NCI-H446 (cell line): ENCODE data around the gene VTCN1.

Source experiments
- DNase-seq, 2 experiments: peaks; one replicate each; lab custom pipeline; 2025; lab: John Stamatoyannopoulos, UW

VTCN1 gene

DNA sequence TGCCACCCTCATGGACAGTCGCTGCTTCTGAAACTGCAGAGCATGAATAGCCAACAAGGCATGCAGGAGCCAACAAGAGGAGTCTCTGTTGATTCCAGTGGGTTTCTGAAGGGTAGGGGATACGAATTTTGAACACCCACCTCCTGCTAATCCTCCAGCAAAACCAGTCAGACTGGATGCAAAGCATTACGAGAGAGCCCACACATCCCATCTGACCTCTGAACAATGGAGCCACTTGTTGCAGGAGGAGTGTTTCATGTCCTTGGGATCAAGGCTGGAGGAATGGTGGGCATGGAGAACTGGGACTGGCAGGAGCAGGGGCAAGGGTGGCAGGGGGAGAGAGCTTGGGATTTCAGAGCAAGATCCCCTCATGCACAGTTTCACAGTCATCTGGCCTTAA lies 1.6 kb downstream of the VTCN1 start:
- DNase-seq = no peak

DNA sequence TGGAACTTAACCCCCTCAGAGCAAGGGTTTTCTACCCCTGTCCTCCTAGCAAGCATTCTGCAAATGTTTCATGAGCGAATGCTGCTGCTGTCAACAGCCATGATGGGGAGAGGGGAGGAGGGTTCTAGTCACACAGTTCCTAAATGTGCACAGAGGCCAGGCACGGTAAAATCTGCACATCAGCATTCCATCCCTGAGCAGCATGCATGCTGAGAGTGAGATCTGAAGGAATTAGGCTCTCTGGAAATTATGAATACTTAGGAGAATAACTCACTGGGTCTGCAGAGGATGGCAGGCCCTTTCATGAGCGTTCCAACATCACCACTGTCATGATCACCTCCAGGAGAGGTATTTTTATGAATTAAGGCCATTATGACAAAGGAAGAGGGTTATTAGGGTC lies 2.1 kb downstream of the VTCN1 start:
- no peak for DNase-seq

DNA sequence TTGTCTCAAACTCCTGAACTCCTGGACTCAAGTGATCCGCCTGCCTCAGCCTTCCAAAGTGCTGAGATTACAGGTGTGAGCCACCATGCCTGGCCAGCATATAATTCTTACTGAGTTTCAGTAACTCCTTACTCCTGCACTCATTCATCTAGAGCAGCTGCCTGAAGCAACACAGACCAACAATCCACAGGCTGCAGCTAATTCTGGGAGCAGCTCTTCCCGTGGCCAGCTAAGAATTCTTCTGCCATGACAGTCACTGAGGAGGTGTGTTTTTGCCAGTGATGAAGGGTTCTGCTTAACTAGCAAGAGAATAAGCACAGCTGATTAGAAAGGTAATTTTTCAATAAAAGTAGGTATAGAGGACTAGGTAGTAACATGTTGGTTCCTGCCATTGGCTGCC lies 5.4 kb downstream of the VTCN1 start:
- DNase-seq = no peak

DNA sequence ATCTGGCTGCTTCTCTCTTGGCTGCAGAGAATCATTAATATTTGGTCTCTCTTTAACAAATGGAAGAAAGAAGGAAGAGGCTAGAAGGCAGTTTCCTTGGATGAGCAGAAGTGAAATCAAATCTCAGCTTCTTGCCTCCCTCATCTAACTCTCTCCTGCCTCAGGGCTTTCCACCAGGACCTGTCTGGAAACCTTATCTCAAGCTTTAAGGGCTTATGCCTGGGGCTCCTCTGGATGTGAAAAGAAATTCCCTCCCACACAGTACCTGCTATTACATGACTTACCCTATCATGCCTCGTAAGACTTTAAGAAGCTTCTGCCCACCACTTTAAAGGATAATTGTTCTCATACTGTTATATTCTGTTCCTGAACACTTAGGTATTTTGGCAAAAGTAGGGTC lies 8.9 kb downstream of the VTCN1 start:
- DNase-seq = no peak

DNA sequence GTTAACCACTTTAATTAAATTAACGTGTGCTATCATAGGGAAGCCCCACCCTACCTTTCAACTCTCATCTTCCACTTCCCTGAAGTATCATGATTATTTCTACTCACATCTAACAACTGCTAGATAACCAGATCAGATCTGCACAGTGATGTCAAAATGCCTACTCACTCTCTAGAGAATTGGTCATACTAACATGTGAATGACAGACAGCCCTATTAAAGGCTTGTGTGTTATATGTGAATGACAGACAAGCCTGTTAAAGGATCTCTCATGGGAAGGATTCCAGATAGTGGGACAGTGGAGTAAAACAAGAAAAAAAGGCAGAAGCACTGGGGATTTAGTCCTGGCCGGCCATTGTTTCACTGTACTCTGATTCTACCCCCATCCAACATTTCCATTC lies 12.6 kb downstream of the VTCN1 start:
- DNase-seq = no peak

DNA sequence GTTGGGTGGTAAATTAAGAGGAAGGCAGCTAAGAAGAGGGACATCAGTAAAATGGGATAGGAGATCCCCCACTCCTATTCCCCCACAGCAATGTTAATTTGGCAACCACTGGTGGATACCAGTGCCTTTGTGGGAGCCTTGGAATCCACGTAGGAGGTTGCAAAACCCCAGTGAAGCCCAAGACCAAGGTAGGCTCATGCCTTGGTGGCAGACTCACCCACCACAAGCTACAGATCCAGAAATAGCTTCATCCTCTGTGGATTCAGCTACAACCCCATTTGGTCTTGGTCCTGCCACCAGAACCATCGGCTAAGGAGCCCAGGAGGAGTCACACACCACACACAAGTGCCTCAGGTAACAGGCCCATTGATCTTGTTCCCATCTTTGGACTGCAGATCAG lies 21.0 kb downstream of the VTCN1 start:
- no peak for DNase-seq

DNA sequence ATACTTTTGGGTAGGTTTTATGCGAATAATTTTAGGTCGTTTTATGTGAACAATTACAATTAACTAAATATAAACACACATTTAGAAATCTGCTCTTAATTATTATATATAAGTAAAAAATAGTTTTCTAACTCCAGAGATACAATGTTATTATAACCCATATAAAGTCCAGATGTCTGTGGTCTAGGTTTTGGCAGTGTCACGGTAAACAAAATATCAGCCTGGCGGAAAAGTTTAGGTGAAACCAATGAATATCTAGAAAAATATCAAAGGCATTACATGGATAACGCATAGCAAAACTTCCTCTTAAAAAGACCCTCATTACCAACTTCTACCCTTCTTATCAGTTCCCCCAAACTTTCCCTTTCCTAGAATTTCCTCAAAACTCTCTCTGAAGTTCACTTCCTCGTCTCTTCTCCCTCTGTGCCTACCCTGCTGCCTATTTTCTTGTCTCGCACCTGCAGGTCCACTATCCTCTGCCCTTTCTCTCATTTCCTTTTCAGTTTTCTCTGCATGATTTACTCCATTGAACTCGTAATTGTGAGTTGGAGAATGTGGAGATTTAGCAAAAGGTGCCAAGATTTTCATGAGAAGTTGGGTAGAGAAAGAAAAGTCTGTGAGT lies 21.8 kb downstream of the VTCN1 start:
- DNase-seq = peak in 1 of 2 experiments; percentile 43

DNA sequence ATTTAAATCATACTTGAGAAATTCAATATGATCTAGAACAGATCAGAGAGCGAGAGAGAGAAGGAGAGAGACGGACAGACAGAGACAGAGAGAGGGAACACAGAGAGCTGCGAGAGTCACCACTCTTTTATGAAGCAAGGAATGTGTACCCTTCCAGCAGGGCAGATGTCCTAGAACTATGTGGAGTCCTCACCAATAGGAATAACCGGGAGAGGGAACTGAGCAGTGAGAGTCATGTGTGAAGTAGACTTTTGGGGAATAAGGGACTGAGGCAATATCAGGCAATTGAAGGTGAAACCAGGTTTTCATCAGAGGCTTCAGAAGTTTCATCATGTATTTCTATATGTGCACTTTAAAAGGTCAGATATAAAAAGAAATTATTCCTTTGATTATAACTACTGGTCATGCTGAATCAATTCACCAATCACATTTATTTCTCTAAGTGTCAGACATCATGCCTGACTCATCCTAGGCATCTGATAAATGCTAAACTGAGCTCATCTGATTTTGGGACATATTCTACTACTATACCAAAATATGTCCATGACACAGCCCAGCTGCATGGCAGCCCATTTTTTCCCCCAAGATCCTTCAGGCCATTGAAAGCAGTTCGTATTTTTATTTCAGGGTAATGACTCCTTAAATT lies 22.4 kb downstream of the VTCN1 start:
- no peak for DNase-seq

DNA sequence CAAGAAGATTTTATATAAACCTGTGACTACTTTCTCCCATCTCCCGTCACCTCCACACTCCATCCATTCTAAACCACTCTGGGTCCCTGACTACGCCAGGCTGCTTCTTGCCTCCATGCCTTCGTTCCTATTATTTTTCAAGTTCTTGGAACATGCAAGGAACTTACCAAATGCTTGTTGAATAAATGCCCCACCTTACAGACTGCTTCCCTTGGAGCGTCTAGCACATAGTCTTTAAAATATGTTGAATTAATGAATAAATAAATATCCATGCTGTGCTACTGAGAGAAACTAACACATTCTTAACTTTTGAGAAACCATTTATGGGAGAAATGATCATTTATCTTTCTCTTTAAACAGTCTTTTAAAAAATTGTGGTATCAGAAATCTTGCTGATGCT lies 27.6 kb downstream of the VTCN1 start:
- no peak for DNase-seq

DNA sequence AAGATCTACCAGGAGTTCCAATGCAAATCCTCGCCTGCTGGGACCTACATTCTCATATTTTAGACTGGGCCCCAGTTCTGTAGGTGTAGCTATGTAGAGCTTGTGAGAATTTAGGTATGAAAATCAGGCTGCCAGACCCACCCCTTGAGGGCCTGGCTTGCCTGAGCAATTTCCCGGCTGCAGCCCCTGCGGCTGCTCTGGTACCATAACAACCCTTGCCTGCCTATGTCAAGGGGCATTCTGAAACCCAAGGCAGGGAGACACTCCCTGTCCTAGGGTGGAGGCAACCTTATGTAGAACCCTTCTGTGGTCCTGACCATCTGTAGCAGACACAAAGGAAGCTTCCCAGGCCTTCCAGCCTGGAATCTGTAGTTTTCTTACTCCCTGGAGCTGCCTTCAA lies 28.4 kb downstream of the VTCN1 start:
- DNase-seq = no peak

DNA sequence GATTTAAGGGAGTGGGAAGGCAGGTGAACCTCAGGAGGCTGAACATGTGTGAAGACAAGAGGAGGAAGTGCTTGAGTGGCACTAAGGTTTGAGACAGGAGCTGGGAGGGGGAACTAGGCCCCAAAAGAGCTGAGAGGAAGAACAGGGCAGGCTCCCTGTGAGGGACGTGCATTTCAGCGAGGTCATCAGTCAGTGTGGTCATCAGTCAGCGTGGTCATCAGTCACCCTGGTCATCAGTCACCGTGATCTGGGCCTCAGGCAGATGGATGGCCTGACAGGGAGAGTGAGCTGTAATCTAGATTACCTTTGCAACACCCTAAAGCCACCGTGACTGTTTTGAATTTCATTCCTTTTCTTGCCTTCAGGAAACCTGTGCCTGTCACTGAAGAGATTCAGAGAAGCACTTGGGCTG lies 29.1 kb downstream of the VTCN1 start:
- no peak for DNase-seq

DNA sequence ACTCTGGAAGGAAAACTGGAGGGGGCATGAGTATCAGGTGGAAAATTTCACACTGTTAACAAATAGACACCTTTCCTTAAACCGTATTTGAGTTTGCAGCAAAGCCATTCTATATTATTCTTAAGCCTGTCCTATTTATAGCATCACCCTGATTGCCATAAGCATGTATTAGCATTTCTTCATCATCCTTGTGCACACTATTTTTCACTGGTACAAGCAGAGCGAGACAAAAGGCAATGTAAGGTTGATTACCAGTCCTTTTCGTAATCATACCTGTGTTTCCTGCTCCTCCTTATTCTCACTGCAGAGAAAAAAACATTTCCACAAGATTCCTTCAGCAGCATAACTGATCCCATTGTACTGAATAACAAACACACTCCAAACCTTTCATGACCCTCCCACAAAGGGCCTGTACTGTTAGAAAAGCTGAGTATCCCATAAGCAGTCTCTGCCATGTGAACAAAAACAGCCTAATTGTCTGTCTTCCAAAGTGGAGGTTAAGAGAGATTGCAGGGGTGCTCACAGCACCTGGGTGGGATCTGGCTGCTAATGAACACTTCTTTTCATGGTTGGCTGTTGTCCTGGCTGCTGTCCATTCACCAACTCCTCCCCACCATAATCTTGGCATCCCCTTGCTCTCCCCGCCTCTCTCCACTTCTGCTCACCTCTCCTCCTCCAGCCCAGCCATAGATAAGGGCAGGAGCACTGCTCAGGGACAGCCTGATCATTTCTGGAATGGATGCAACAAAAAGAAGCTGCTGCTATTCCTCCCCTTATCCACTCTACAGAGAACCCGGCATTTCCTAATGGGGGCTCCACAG lies 30.4 kb downstream of the VTCN1 start:
- peak in 1 of 2 experiments; percentile 28 for DNase-seq

DNA sequence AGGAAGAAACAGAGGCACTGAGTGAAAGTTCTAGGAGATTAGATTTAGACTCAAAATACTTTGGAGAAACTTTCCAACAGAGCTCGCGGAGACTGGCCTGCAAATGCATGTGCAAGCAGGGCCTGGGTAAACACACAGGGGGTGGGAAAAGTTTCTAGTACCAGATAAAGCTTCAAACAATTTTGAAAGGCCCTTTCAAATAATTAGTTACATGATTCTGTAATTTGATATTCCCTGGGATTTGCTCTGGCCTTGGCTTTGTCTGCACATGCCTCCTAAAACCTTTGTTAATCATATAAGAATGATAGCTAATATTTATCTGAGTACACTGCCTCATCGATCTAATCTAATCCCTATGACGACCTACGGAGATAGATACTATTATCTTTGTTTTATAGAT lies 31.3 kb downstream of the VTCN1 start:
- no peak for DNase-seq

DNA sequence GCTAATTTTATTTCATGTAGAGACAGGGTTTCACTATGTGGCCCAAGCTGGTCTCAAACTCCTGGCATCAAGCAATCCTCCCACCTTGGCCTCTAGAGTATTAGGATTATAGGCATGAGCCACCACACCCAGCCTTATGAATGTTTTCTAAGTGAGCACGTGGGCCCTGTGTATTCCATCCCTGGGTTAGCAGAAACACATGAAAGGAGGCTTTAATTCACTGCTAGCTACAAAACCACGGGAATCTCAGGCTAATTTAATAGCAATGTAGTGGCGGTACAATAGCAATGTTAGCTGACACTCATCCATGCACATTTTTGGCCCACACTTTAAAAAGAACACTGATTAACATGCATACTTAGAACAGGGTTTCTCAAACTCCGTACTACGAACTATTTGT lies 32.0 kb downstream of the VTCN1 start:
- no peak for DNase-seq

DNA sequence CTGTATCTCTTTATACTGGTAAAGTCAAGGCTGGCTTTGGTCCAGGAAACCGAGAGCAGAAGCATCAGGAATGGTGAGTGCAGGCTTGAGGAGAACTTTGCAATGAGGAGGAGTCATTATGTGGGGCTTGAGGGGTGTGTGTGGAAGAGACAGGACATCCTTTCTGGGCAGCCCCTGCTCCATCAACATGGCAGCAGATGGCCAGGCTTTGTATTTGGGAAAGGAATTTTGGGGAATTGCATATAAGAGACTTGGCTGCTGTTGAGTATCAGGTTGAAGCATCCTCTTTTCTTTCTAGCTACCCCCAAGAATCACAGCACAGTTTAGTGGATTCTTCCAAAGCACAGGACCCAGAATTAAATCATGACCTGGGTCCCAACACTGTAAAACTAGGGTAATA lies 33.4 kb downstream of the VTCN1 start:
- DNase-seq = peak; percentile 58 to 64

DNA sequence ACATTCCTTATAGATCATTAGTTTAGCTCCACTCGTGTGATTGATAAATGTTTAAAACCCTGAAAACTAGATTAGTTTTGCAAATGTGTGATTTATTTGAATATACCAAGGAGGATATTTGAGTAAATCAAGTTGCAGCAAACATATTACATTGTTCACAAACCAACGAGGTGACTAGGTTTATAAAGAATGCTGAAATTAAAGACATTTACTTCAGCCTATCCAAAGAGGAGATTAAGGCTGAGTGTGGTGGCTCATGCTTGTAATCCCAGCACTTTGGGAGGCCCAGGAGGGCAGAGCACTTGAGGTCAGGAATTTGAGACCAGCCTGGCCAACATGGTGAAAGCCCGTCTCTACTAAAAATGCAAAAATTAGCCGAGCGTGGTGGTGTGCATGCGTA lies 34.1 kb downstream of the VTCN1 start:
- DNase-seq = no peak

DNA sequence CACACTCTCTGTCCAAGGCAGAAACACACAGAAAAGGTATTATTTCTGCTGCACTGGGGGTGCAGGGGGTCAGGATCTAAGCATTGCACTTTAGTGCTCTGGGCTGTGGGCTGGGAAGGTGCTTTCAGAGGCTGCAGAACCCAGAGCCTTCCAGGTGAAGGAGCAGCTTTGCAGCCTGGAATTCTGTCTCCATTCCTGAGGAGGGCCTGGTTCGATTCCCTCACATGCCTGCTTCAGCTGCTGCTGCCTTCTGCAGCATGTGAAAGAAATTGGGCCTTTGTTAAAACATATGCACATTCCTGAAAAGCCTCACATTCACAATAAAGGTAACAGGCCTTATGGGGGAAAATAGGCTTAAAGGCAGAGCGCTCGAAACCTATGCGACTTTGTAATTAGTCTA lies 35.9 kb downstream of the VTCN1 start:
- DNase-seq = no peak

DNA sequence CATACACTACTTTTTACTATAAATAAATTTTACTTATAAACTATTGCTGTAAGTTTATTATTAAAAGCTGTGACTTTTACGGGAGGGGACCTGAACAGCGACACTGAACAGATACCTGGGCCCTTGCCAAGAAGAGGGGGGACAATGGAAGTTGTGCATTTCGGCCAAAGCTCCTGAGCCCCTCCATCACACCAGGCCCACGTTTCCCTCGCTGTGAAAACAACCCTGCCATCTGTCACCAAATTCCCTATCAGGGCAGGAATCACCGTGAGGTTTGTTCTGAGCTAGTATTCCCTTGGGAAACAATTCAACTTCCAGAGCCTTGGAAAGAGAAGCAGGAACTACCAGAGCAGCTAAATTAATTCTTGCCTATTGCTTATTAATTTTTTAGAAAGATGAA lies 37.0 kb downstream of the VTCN1 start:
- peak; percentile 37 to 86 for DNase-seq

DNA sequence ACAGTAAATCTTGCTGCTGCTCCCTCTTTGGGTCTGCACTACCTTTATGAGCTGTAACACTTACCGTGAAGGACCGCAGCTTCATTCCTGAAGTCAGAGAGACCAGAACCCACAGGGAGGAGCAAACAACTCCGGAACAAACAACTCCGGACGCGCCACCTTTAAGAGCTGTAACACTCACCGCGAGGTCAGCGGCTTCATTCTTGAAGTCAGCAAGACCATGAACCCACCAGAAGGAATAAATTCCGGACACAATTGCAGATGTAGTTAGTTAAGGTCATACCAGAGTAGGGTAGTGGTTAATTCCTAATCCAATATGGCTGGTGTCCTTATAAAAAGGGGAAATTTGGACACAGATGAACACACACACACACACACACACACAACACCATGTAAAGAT lies 37.7 kb downstream of the VTCN1 start:
- DNase-seq = no peak

DNA sequence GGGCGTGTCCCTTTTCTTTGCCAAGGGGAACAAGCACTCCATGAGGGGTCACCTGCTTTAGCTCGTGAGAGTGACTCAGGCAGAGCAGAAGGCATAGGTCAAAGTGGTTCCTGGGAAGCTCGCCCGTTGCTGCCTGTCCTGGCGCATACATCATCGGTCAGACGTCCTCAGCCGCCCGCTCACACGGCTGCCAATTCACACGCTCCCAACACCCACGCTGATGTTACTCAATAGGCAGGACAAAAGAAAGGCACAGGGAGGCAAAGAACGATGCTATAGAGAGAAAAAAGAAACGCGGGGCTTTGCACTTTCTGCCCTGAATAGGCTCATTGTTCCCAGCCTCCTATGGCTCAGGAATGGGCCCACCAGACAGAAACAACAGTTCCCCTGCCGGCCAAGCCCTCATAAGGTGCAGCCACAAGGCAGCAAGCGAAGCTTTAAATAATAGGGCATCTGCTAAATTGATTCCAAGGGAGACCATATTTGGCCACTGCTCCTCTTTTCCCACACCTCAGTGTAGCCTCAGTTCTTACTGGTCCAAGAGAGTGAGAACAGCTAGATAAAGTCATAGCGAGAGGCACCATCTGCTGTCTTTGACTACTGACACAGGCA lies 38.7 kb downstream of the VTCN1 start:
- DNase-seq = peak; percentile 83 to 91

DNA sequence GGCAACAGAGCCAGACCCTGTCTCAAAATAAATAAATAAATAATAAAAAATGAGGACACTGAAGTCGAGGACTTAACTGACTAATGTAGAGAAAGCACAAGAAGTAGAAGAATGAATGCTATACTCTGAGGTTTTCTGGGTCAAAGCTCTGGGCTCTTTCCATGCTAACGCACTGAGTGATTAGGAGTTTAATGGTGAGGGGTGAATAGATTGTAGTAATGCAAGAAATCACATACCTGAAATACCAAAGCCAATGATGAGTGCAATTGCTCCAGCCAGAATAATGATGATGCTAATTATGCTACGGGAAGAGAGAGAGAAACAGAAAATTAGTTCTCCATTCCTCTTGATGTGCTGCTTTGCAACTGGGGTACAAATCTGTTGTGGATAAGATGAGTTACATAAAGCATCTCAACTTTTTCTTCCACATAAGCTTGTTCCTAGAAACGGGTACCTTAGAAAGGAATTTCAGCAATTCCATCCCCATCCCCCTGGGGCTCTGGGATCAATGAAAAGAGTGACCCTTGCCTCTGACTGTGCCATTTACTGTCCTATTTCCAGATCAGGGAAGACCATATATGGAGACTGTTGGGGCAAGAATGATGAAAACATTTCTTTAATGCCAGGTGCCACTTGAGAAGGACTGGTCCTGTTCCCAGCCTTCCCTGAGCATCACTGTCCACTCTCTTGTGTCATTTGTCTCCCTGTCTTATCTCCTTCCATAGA lies 40.7 kb downstream of the VTCN1 start:
- DNase-seq = no peak

DNA sequence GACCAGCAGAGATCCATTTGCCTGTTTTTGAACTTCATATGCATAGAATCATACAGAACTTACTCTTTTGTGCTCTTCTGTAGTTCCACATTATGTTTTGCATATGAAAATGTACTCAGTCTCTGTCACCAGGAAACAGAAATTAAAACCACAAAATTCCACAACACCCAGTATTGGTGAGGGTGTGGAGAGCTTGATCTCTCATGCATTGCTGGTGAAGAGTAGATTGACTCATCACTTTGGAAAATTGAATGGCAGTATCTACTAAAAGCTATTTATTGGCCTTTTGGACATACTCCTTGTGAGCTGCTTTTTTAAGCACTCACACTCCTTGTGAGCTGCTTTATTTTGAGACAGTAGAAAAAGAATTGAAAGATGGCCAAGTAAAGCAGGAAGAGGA lies 43.3 kb downstream of the VTCN1 start:
- DNase-seq = no peak
